ENCODE data around the gene SLC4A2. TPM values are rescaled to one million over a fixed set of nuclear protein-coding genes. Genes with fewer than 3 reads are reported as not detected.

The SLC4A2 gene
- total and polyA plus RNA-seq, 7 experiments from 2014 or later: 7.9 to 125 (median 57.2) TPM

GRCh38 chr7:151074817-151075661, 15.7 kb downstream of the SLC4A2 start:
- Histone ChIP-seq H3K9me3 (ENCODE audit: control insufficient read depth in 2 of 3, low read length in 3 of 3) (no peaks in the 10 kb centered on the region), H3K27ac (ENCODE audit: low read depth, low read length) (no peak overlapping the region), H3K27me3 (ENCODE audit: control insufficient read depth in 2 of 2, insufficient read depth in 2 of 2, low read length in 2 of 2) (no peaks in the 10 kb centered on the region), H3K36me3 (ENCODE audit: control insufficient read depth in 2 of 3, insufficient read depth in 3 of 3, low read length in 3 of 3) (peaks cover 0 to 66% (median 0%) of the 10 kb centered on the region in 3 experiments), H3K4me3 (ENCODE audit: low read length) (no peak overlapping the region), H3K4me1 (ENCODE audit: control insufficient read depth in 2 of 2, insufficient read depth in 2 of 2, low read length in 2 of 2) (peaks cover 11 to 13% of the 10 kb centered on the region in 2 donors)
- ATAC-seq (no peak), DNase-seq (no peak)
- peaks cover 0 to 19% (median 7%) of the 10 kb centered on the region in 5 donors for H3K36me3 Mint-ChIP-seq
- intact Hi-C loops (cut with micrococcal nuclease): no loop called here
- ChIA-PET POLR2A (no interaction called here), CTCF (interaction anchor here (1.5 kb wide), 1 partner anchor 12 kb away, joined by 3 read pairs; no protein-coding TSS in a partner anchor)
- no peak overlapping the region for H3K27ac Mint-ChIP-seq
- H3K4me3 Mint-ChIP-seq: no peak overlapping the region
- peaks cover 5 to 20% (median 17%) of the 10 kb centered on the region in 7 donors for H3K4me1 Mint-ChIP-seq
- H3K9me3 Mint-ChIP-seq: no peaks in the 10 kb centered on the region
- H3K27me3 Mint-ChIP-seq: no peaks in the 10 kb centered on the region

DNA sequence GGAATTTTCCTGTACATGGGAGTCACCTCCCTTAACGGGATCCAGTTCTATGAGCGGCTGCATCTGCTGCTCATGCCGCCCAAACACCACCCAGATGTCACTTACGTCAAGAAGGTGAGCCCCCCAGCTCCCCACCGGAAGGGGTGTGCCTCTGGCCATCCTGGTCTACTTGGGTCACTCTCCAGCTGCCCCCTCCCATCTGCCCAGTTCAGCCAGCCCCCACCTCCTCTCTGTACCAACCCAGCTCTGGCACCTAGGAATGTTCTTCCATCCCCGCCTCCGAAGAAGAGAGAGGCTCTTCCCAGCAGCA, 16.2 kb downstream of the SLC4A2 start:
- H3K27me3 ChIP-seq (ENCODE audit: control insufficient read depth in 2 of 2, insufficient read depth in 2 of 2, low read length in 2 of 2): no peaks in the 10 kb centered on the region
- H3K27ac ChIP-seq (ENCODE audit: low read depth, low read length): no peak overlapping the region
- no peak overlapping the region for H3K27ac Mint-ChIP-seq
- ChIA-PET CTCF (no interaction called here), POLR2A (interaction anchor here (1.1 kb wide), 1 partner anchor 13 kb away, joined by 3 read pairs; no protein-coding TSS in a partner anchor)
- no peaks in the 10 kb centered on the region for H3K9me3 Mint-ChIP-seq
- peaks cover 12 to 13% of the 10 kb centered on the region in 2 donors for H3K4me1 ChIP-seq (ENCODE audit: control insufficient read depth in 2 of 2, insufficient read depth in 2 of 2, low read length in 2 of 2)
- H3K9me3 ChIP-seq (ENCODE audit: control insufficient read depth in 2 of 3, low read length in 3 of 3): no peaks in the 10 kb centered on the region
- DNase-seq: no peak
- H3K27me3 Mint-ChIP-seq: no peaks in the 10 kb centered on the region
- H3K4me3 ChIP-seq (ENCODE audit: low read length): no peak overlapping the region
- H3K4me1 Mint-ChIP-seq: peaks cover 5 to 20% (median 18%) of the 10 kb centered on the region in 7 donors
- intact Hi-C loops (cut with micrococcal nuclease): no loop called here
- H3K36me3 ChIP-seq (ENCODE audit: control insufficient read depth in 2 of 3, insufficient read depth in 3 of 3, low read length in 3 of 3): peaks cover 0 to 66% (median 0%) of the 10 kb centered on the region in 3 experiments
- no peak overlapping the region for H3K4me3 Mint-ChIP-seq
- ATAC-seq: no peak
- peaks cover 0 to 18% (median 7%) of the 10 kb centered on the region in 5 donors for H3K36me3 Mint-ChIP-seq

DNA sequence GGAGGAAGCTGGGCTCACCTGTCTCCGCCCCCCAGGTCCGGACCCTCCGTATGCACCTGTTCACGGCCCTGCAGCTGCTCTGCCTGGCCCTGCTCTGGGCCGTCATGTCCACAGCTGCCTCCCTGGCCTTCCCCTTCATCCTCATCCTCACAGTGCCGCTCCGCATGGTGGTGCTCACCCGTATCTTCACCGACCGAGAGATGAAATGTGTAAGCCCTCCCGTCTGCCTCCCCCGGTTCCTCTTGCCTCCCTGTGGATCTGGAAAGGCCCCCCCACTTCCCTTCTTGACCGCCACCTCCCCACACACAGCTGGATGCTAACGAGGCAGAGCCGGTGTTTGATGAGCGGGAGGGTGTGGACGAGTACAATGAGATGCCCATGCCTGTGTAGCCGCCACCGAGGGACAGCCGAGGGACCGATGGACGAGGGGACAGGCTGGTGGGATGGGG, 16.6 kb downstream of the SLC4A2 start:
- Histone ChIP-seq H3K27ac (ENCODE audit: low read depth, low read length) (no peak overlapping the region), H3K4me1 (ENCODE audit: control insufficient read depth in 2 of 2, insufficient read depth in 2 of 2, low read length in 2 of 2) (peaks cover 14 to 16% of the 10 kb centered on the region in 2 donors), H3K9me3 (ENCODE audit: control insufficient read depth in 2 of 3, low read length in 3 of 3) (no peaks in the 10 kb centered on the region), H3K36me3 (ENCODE audit: control insufficient read depth in 2 of 3, insufficient read depth in 3 of 3, low read length in 3 of 3) (peaks cover 0 to 62% (median 0%) of the 10 kb centered on the region in 3 experiments), H3K4me3 (ENCODE audit: low read length) (no peak overlapping the region), H3K27me3 (ENCODE audit: control insufficient read depth in 2 of 2, insufficient read depth in 2 of 2, low read length in 2 of 2) (no peaks in the 10 kb centered on the region)
- no peak for DNase-seq
- no peaks in the 10 kb centered on the region for H3K9me3 Mint-ChIP-seq
- intact Hi-C loops (cut with micrococcal nuclease): no loop called here
- peaks cover 0 to 16% (median 4%) of the 10 kb centered on the region in 5 donors for H3K36me3 Mint-ChIP-seq
- ChIA-PET CTCF (no interaction called here), POLR2A (interaction anchor here (1.1 to 1.8 kb wide), 2 partner anchors 12 to 14 kb away, joined by 3 to 4 read pairs; no protein-coding TSS in a partner anchor)
- H3K4me1 Mint-ChIP-seq: peaks cover 5 to 20% (median 18%) of the 10 kb centered on the region in 7 donors
- H3K27me3 Mint-ChIP-seq: no peaks in the 10 kb centered on the region
- ATAC-seq: no peak
- no peak overlapping the region for H3K4me3 Mint-ChIP-seq
- peak overlapping the region in 2 of 9 donors; percentile 28 to 46 for H3K27ac Mint-ChIP-seq

DNA sequence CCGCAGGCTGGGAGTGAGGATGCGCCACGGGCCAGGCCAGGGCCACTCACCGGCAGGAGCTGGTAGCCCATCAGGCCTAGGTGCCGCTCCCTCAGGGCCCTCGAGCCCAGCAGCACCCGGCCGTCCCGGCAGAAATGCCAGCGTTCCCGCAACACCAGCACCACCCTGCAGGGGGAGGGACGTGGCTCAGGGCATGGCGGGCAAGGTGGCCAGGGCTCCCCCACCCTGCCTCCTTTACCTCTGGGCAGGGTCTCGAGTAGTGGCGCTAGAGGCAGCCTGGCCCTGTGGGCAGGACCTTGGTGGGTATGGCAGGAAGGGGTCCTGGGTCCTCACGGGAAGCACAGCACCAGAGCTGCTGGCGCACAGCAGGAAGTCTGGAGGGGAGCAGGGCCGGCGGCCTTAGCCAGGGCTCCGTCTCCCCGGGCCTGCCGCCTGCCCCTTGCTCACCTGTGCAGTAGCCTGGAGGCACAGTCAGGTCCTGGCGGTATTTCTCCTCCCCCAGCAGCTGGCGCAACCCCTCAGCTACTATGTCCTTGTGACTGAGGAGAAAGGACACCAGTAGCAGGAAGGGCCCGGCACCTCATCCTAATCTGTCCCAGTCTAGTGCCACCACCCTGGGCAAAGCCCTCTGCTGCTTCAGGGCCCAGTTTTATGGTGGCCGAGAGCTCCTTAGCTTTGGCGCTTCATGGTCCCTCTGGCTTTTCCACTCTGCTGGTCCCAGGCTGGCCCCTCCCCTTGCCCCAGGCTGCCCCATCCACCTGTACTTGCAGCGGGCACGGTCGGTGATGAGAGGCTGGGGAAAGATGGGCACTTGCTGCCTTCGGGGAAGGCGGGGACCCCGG, 17.7 kb downstream of the SLC4A2 start:
- peaks cover 21 to 22% of the 10 kb centered on the region in 2 donors for H3K4me1 ChIP-seq (ENCODE audit: control insufficient read depth in 2 of 2, insufficient read depth in 2 of 2, low read length in 2 of 2)
- no peak overlapping the region for H3K27ac ChIP-seq (ENCODE audit: low read depth, low read length)
- intact Hi-C loops (cut with micrococcal nuclease): no loop called here
- no peak for ATAC-seq
- H3K4me3 ChIP-seq (ENCODE audit: low read length): no peak overlapping the region
- Mint-ChIP-seq H3K9me3 (no peaks in the 10 kb centered on the region), H3K27me3 (no peaks in the 10 kb centered on the region), H3K27ac (no peak overlapping the region), H3K4me3 (no peak overlapping the region), H3K4me1 (peaks cover 5 to 26% (median 18%) of the 10 kb centered on the region in 7 donors), H3K36me3 (peaks cover 0 to 13% (median 4%) of the 10 kb centered on the region in 5 donors)
- ChIA-PET CTCF (interaction anchor here (0.6 to 1.1 kb wide), 2 partner anchors 34 to 283 kb away, joined by 3 to 4 read pairs; no protein-coding TSS in a partner anchor), POLR2A (interaction anchor here (1.0 to 1.8 kb wide), 3 partner anchors 11 to 55 kb away, joined by 3 to 4 read pairs (median 3); no protein-coding TSS in a partner anchor)
- H3K36me3 ChIP-seq (ENCODE audit: control insufficient read depth in 2 of 3, insufficient read depth in 3 of 3, low read length in 3 of 3): peaks cover 0 to 51% (median 0%) of the 10 kb centered on the region in 3 experiments
- DNase-seq: no peak
- no peaks in the 10 kb centered on the region for H3K27me3 ChIP-seq (ENCODE audit: control insufficient read depth in 2 of 2, insufficient read depth in 2 of 2, low read length in 2 of 2)
- no peaks in the 10 kb centered on the region for H3K9me3 ChIP-seq (ENCODE audit: control insufficient read depth in 2 of 3, low read length in 3 of 3)

DNA sequence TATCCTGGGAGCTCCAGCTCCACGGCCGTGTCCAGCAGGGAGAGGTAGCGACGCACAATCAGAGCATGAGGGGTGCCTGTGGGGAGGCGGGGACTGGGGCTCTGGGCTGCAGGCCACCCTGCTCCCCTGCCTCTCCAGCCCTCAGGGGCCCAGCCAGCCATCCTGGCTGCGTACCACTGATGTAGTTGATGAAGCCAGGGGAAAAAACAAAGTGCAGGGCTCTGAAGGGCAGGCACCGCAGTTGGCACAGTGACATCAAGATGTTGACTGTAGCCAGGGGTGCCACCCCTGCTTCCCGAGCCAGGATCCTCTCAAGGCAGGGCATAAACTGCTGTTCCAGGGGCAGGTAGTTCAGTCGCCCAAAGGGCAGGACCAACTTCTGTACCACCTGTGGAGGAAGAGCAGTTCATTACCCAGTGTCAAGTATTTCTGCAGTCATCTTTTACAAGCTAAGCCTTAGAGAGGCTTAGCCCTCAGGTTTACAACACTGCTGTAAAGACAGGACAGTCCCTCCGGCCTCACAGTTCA, 18.4 kb downstream of the SLC4A2 start:
- no peak overlapping the region for H3K4me3 ChIP-seq (ENCODE audit: low read length)
- H3K27ac ChIP-seq (ENCODE audit: low read depth, low read length): no peak overlapping the region
- Mint-ChIP-seq H3K4me3 (peak overlapping the region in 8 of 10 donors; percentile 33 to 87 (median 66)), H3K9me3 (no peaks in the 10 kb centered on the region), H3K27me3 (no peaks in the 10 kb centered on the region), H3K4me1 (peaks cover 9 to 32% (median 21%) of the 10 kb centered on the region in 7 donors), H3K27ac (peak overlapping the region in 8 of 9 donors; percentile 26 to 78 (median 60)), H3K36me3 (peaks cover 0 to 11% (median 4%) of the 10 kb centered on the region in 5 donors)
- H3K27me3 ChIP-seq (ENCODE audit: control insufficient read depth in 2 of 2, insufficient read depth in 2 of 2, low read length in 2 of 2): no peaks in the 10 kb centered on the region
- peaks cover 28 to 29% of the 10 kb centered on the region in 2 donors for H3K4me1 ChIP-seq (ENCODE audit: control insufficient read depth in 2 of 2, insufficient read depth in 2 of 2, low read length in 2 of 2)
- ATAC-seq: no peak
- CTCF ChIA-PET: interaction anchor here (1.1 kb wide), 1 partner anchor 33 kb away, joined by 4 read pairs; no protein-coding TSS in a partner anchor
- H3K36me3 ChIP-seq (ENCODE audit: control insufficient read depth in 2 of 3, insufficient read depth in 3 of 3, low read length in 3 of 3): peaks cover 0 to 49% (median 0%) of the 10 kb centered on the region in 3 experiments
- intact Hi-C loops (cut with micrococcal nuclease): no loop called here
- POLR2A ChIA-PET: interaction anchor here (1.0 to 1.8 kb wide), 2 partner anchors 10 to 56 kb away, joined by 3 to 4 read pairs; no protein-coding TSS in a partner anchor
- no peaks in the 10 kb centered on the region for H3K9me3 ChIP-seq (ENCODE audit: control insufficient read depth in 2 of 3, low read length in 3 of 3)
- DNase-seq: no peak

Data from naive thymus-derived CD4-positive, alpha-beta T cell (primary cell).